Measurements from ENCODE around the gene POLE2. TPM values are rescaled to one million over a fixed set of nuclear protein-coding genes. Genes with fewer than 3 reads are reported as not detected.

POLE2 gene
- total and polyA plus RNA-seq, 2 of the 13 experiments (the other 11 are each of a cell fraction or from before 2014, with no cell fraction given) = 16.6 to 37.0 TPM

DNA sequence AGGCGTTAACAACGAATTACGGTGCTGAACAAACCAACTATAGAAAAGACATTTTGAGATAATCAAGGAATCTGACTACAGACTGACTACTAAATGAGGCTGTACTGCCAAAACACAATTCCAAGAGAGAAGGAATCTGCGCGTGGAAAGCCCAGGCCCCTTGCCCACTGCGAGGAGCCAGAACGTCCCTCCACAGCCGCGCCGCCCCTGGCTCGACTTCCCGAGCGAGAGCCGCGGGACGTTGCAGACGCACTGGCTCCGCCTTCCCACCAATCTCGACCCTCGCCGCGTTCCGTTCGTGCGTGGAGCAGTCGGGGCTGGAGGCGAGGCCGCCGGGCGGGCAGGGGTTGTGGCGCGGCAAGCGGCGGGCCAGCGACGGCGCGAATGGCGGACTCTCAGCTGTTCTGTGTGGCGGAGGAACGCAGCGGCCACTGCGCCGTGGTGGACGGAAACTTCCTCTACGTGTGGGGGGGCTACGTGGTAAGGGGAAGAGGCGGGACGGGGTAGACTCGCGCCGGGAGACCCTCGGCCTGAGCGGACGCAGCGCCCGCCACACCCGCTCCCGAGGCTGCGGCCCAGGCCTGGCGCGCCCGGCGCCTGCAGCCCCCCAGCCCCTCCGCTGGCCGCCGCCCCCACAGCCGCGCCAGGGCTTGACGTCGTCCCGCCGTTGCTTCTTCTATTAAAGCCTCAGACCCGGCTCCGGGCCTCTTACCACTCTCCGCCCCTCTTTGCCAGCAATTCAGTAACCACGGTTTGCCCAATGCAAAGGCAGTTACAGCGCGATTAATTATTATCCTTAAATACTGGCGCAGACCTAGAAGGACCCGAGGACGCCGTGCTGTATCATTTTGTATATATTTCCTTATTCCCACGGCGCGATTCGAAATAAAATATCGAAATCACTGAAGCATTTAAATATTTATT is 5.1 kb upstream of the POLE2 start, which contains the start of gene KLHDC1 (continued):
- TF ChIP-seq KDM1A (CRISPR knock-in tag; IDR thresholded peaks at IDR 0.05) (no peak; the same call in 1 of the 2 replicates), SALL2 (CRISPR knock-in tag; IDR thresholded peaks at IDR 0.05) (no peak), MYC (CRISPR knock-in tag; IDR thresholded peaks at IDR 0.05; ENCODE audit: borderline replicate concordance) (no peak; the same call in 1 of the 2 replicates), ZNF878 (CRISPR knock-in tag; IDR thresholded peaks at IDR 0.05) (no peak), ZEB1 (IDR thresholded peaks at IDR 0.05; ENCODE audit: insufficient replicate concordance, low read depth) (no peak), JUND (CRISPR knock-in tag; IDR thresholded peaks at IDR 0.05) (no peak), RBFOX2 (IDR thresholded peaks at IDR 0.05; ENCODE audit: low read depth, low read length) (peak; percentile 95), MAFF (IDR thresholded peaks at IDR 0.05; ENCODE audit: low read depth, low read length) (no peak), ZBTB1 (CRISPR knock-in tag; IDR thresholded peaks at IDR 0.05; ENCODE audit: borderline replicate concordance) (no peak), MIER3 (CRISPR knock-in tag; IDR thresholded peaks at IDR 0.05; ENCODE audit: borderline replicate concordance) (no peak), CENPX (CRISPR knock-in tag; IDR thresholded peaks at IDR 0.05) (no peak), MTF2 (CRISPR knock-in tag; IDR thresholded peaks at IDR 0.05; ENCODE audit: borderline replicate concordance) (no peak), NFRKB (IDR thresholded peaks at IDR 0.05) (no peak), KLF9 (CRISPR knock-in tag; IDR thresholded peaks at IDR 0.05; ENCODE audit: low read depth) (no peak), ARNT (IDR thresholded peaks at IDR 0.05) (no peak)
- TF ChIP-seq, protein P1, sequence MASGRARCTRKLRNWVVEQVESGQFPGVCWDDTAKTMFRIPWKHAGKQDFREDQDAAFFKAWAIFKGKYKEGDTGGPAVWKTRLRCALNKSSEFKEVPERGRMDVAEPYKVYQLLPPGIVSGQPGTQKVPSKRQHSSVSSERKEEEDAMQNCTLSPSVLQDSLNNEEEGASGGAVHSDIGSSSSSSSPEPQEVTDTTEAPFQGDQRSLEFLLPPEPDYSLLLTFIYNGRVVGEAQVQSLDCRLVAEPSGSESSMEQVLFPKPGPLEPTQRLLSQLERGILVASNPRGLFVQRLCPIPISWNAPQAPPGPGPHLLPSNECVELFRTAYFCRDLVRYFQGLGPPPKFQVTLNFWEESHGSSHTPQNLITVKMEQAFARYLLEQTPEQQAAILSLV (CRISPR knock-in tag; IDR thresholded peaks at IDR 0.05; ENCODE audit: borderline replicate concordance) = peak; percentile 96; the same call in 1 of the 2 replicates
- TF ChIP-seq, protein P2, sequence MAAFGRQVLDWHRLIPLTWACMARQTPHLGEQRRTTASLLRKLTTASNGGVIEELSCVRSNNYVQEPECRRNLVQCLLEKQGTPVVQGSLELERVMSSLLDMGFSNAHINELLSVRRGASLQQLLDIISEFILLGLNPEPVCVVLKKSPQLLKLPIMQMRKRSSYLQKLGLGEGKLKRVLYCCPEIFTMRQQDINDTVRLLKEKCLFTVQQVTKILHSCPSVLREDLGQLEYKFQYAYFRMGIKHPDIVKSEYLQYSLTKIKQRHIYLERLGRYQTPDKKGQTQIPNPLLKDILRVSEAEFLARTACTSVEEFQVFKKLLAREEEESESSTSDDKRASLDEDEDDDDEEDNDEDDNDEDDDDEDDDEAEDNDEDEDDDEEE (CRISPR knock-in tag; IDR thresholded peaks at IDR 0.05) = no peak
- TF ChIP-seq, protein P3, sequence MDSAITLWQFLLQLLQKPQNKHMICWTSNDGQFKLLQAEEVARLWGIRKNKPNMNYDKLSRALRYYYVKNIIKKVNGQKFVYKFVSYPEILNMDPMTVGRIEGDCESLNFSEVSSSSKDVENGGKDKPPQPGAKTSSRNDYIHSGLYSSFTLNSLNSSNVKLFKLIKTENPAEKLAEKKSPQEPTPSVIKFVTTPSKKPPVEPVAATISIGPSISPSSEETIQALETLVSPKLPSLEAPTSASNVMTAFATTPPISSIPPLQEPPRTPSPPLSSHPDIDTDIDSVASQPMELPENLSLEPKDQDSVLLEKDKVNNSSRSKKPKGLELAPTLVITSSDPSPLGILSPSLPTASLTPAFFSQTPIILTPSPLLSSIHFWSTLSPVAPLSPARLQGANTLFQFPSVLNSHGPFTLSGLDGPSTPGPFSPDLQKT (CRISPR knock-in tag; IDR thresholded peaks at IDR 0.05; ENCODE audit: borderline replicate concordance) = no peak
- TF ChIP-seq, protein P4, sequence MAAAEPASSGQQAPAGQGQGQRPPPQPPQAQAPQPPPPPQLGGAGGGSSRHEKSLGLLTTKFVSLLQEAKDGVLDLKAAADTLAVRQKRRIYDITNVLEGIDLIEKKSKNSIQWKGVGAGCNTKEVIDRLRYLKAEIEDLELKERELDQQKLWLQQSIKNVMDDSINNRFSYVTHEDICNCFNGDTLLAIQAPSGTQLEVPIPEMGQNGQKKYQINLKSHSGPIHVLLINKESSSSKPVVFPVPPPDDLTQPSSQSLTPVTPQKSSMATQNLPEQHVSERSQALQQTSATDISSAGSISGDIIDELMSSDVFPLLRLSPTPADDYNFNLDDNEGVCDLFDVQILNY (CRISPR knock-in tag; conservative IDR thresholded peaks at IDR 0.05) = no peak; the same call in 1 of the 2 replicates
- TF ChIP-seq, protein P5, sequence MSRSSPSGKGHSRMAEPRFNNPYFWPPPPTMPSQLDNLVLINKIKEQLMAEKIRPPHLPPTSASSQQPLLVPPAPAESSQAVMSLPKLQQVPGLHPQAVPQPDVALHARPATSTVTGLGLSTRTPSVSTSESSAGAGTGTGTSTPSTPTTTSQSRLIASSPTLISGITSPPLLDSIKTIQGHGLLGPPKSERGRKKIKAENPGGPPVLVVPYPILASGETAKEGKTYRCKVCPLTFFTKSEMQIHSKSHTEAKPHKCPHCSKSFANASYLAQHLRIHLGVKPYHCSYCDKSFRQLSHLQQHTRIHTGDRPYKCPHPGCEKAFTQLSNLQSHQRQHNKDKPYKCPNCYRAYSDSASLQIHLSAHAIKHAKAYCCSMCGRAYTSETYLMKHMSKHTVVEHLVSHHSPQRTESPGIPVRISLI (CRISPR knock-in tag; IDR thresholded peaks at IDR 0.05; ENCODE audit: borderline replicate concordance) = no peak; the same call in 1 of the 2 replicates
- TF ChIP-seq, protein P6, sequence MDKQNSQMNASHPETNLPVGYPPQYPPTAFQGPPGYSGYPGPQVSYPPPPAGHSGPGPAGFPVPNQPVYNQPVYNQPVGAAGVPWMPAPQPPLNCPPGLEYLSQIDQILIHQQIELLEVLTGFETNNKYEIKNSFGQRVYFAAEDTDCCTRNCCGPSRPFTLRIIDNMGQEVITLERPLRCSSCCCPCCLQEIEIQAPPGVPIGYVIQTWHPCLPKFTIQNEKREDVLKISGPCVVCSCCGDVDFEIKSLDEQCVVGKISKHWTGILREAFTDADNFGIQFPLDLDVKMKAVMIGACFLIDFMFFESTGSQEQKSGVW (CRISPR knock-in tag; IDR thresholded peaks at IDR 0.05; ENCODE audit: borderline replicate concordance) = no peak
